HL-60 (cell line): Measurements from ENCODE around the gene EPB41.
A peak's percentile ranks its signal among the peaks of the same experiment; 100 is the strongest.

Source experiments
- DNase-seq, 2 experiments: peaks; one replicate each; pipeline ENCODE4 v3.0.0-alpha.2; 2010 to 2020; ENCODE audit warnings: low read depth in 1 of 2, low spot score in 1 of 2
- H3K27ac ChIP-seq: fragments of 250-450 bp; sonication (Bioruptor Pico); replicated peaks from 2 replicates; pipeline ENCODE4 v1.5.1; 2020; ENCODE audit warnings: mild to moderate bottlenecking, moderate library complexity
- H3K27me3 ChIP-seq: fragments of 250-450 bp; sonication (Bioruptor Pico); 2 replicates; pipeline ENCODE4 v1.5.1; 2021; ENCODE audit warnings: mild to moderate bottlenecking, moderate library complexity; ENCODE audit not compliant: insufficient read depth, poor library complexity, severe bottlenecking
- H3K4me3 ChIP-seq: replicated peaks from 2 replicates; pipeline ENCODE4 v1.5.1; 2011; ENCODE audit warnings: mild to moderate bottlenecking, control low read depth, low read length; ENCODE audit not compliant: insufficient read depth
- GABPA ChIP-seq: IDR thresholded peaks from 2 replicates; pipeline ENCODE4 v1.6.1; 2012; ENCODE audit warnings: low read depth
- POLR2AphosphoS5 ChIP-seq: IDR thresholded peaks from 2 replicates; pipeline ENCODE4 v1.6.1; 2012; ENCODE audit warnings: low read depth
- SPI1 ChIP-seq: IDR thresholded peaks from 2 replicates; pipeline ENCODE4 v1.6.1; 2012; ENCODE audit warnings: low read depth, mild to moderate bottlenecking, borderline replicate concordance
- TF ChIP-seq, protein P1 (sequence below): IDR thresholded peaks from one replicate; pipeline ENCODE4 v1.5.1; 2011; ENCODE audit warnings: low read length, control low read depth, inconsistent platforms; ENCODE audit not compliant: insufficient read depth
- TF ChIP-seq, protein P2 (sequence below): IDR thresholded peaks from 2 replicates; pipeline ENCODE4 v1.6.1; 2012; ENCODE audit warnings: low read depth; ENCODE audit not compliant: insufficient replicate concordance

The EPB41 gene

DNA sequence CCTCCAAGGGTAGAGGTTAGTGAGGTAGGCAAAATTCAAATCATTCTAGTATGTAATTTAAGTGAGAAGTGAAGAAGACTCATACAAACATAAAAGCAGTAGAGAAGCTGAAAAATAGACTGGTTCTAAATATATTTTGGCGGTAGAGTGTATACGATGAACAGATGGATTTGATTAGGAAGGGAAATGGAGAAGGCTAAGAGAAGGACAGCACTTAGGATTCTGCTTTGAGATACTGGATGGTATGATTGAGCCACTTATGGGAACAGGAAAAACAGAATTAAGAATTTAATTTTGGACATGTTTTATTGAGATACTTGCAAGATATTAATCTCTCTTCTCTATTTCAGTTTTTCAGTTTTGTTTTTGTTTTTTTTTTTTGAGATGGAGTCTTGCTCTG lies 60.1 kb downstream of the EPB41 start:
- TF ChIP-seq, protein P1, sequence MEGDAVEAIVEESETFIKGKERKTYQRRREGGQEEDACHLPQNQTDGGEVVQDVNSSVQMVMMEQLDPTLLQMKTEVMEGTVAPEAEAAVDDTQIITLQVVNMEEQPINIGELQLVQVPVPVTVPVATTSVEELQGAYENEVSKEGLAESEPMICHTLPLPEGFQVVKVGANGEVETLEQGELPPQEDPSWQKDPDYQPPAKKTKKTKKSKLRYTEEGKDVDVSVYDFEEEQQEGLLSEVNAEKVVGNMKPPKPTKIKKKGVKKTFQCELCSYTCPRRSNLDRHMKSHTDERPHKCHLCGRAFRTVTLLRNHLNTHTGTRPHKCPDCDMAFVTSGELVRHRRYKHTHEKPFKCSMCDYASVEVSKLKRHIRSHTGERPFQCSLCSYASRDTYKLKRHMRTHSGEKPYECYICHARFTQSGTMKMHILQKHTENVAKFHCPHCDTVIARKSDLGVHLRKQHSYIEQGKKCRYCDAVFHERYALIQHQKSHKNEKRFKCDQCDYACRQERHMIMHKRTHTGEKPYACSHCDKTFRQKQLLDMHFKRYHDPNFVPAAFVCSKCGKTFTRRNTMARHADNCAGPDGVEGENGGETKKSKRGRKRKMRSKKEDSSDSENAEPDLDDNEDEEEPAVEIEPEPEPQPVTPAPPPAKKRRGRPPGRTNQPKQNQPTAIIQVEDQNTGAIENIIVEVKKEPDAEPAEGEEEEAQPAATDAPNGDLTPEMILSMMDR: no peak
- TF ChIP-seq GABPA: no peak
- no peak for TF ChIP-seq SPI1
- no peak for TF ChIP-seq POLR2AphosphoS5
- TF ChIP-seq, protein P2, sequence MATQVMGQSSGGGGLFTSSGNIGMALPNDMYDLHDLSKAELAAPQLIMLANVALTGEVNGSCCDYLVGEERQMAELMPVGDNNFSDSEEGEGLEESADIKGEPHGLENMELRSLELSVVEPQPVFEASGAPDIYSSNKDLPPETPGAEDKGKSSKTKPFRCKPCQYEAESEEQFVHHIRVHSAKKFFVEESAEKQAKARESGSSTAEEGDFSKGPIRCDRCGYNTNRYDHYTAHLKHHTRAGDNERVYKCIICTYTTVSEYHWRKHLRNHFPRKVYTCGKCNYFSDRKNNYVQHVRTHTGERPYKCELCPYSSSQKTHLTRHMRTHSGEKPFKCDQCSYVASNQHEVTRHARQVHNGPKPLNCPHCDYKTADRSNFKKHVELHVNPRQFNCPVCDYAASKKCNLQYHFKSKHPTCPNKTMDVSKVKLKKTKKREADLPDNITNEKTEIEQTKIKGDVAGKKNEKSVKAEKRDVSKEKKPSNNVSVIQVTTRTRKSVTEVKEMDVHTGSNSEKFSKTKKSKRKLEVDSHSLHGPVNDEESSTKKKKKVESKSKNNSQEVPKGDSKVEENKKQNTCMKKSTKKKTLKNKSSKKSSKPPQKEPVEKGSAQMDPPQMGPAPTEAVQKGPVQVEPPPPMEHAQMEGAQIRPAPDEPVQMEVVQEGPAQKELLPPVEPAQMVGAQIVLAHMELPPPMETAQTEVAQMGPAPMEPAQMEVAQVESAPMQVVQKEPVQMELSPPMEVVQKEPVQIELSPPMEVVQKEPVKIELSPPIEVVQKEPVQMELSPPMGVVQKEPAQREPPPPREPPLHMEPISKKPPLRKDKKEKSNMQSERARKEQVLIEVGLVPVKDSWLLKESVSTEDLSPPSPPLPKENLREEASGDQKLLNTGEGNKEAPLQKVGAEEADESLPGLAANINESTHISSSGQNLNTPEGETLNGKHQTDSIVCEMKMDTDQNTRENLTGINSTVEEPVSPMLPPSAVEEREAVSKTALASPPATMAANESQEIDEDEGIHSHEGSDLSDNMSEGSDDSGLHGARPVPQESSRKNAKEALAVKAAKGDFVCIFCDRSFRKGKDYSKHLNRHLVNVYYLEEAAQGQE: no peak
- DNase-seq: no peak
- no peak overlapping the region for H3K27ac ChIP-seq
- H3K27me3 ChIP-seq: no peaks in the 10 kb centered on the region
- no peak overlapping the region for H3K4me3 ChIP-seq

DNA sequence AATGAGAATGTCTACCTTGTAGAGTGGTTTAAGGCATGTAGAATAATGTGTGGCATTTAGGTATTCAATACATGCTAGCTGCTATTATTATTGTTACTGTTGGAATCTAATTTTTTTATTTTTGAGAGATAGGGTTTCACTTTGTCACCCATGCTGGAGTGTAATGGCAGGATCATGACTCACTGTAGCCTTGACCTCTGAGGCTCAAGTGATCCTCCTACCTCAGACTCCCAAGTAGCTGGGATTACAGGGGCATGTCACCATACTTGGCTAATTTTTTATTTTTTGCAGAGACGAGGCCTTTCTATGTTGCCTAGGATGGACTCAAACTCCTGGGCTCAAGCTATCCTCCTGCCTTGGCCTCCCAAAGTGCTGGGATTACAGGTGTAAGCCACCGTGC lies 61.9 kb downstream of the EPB41 start:
- Histone ChIP-seq H3K27me3 (no peaks in the 10 kb centered on the region), H3K27ac (no peak overlapping the region), H3K4me3 (no peak overlapping the region)
- no peak for DNase-seq
- TF ChIP-seq, protein P1: no peak
- TF ChIP-seq POLR2AphosphoS5 (no peak), SPI1 (no peak), GABPA (no peak)
- TF ChIP-seq, protein P2: no peak

DNA sequence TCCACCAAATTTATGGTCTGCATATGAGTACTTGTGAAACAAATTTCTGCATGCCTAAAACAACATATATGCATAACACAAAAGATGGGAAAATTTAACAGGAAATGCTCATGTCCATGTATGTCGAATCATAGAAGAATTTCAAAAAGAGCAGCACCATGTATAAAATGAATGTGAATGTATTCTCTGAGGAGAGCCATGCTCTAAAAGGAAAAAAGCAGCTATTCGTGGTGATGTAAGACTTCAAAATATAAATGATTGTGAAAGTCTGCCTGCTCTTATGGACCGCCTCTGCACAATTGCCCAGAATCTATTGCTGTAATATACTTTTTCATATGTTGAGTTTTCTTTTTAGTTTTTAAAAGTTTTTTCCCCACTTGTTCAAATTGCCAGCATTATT lies 66.8 kb downstream of the EPB41 start:
- TF ChIP-seq, protein P2: no peak
- TF ChIP-seq SPI1 (no peak), POLR2AphosphoS5 (no peak), GABPA (no peak)
- TF ChIP-seq, protein P1: no peak
- H3K27ac ChIP-seq: no peak overlapping the region
- DNase-seq: peak in 1 of 2 experiments; percentile 3
- no peak overlapping the region for H3K4me3 ChIP-seq
- no peaks in the 10 kb centered on the region for H3K27me3 ChIP-seq
